Measurements from ENCODE around the gene ADGRB2.

GRCh38 chr1:31807273-31808048 lies 43.3 kb upstream of the ADGRB2 start:
- TF ChIP-seq CTCF (conservative IDR thresholded peaks at IDR 0.05; ENCODE audit: low read length) (no peak), EZH2phosphoT487 (IDR thresholded peaks at IDR 0.05; ENCODE audit: borderline replicate concordance, low read depth, low read length) (no peak)

All from OCI-LY7 (cell line).